GM12878 (cell line): ENCODE results near the gene COG1.

Source experiments
- BRCA1 ChIP-seq: IDR thresholded peaks from 2 replicates; pipeline ENCODE4 v1.6.1; 2011; ENCODE audit warnings: low read depth, low read length, improper control_type of control experiment
- EZH2 ChIP-seq: IDR thresholded peaks from 2 replicates; pipeline ENCODE4 v1.6.1; 2012; ENCODE audit warnings: low read depth, mild to moderate bottlenecking, control low read depth, inconsistent platforms, low read length, borderline replicate concordance; ENCODE audit not compliant: control insufficient read depth
- GATAD2B ChIP-seq: fragments of 450-650 bp; conservative IDR thresholded peaks from 2 replicates; pipeline ENCODE4 v1.6.1; 2017; ENCODE audit warnings: low read depth, mild to moderate bottlenecking, moderate library complexity
- KDM1A ChIP-seq: fragments of 200-600 bp; sonication (generic); IDR thresholded peaks from 2 replicates; pipeline ENCODE4 v1.6.1; 2016; ENCODE audit warnings: borderline replicate concordance
- TCF12 ChIP-seq: IDR thresholded peaks from 2 replicates; pipeline ENCODE4 v1.6.1; 2011; ENCODE audit warnings: low read depth, mild to moderate bottlenecking, low read length
- YY1 ChIP-seq: IDR thresholded peaks from 2 replicates; pipeline ENCODE4 v1.6.1; 2011; ENCODE audit warnings: low read depth, mild to moderate bottlenecking, low read length
- ZNF274 ChIP-seq: IDR thresholded peaks from one replicate; pipeline ENCODE4 v1.8.0; 2011; ENCODE audit not compliant: insufficient read length, insufficient read depth
- TF ChIP-seq, protein P1 (sequence below), 3 experiments: IDR thresholded peaks in 2 of 3; conservative IDR thresholded peaks in 1 of 3; 2 replicates each; pipeline ENCODE4 v1.5.1; 2011; ENCODE audit warnings: low read depth in 3 of 3, low read length in 3 of 3, mild to moderate bottlenecking in 3 of 3, control low read depth in 2 of 3, moderate library complexity in 2 of 3, inconsistent platforms in 1 of 3, mixed read lengths in 1 of 3; ENCODE audit not compliant: control insufficient read depth in 2 of 3, insufficient read depth in 1 of 3; ENCODE audit errors: extremely low read depth in 1 of 3
- TF ChIP-seq, protein P2 (sequence below): fragments of 450-650 bp; IDR thresholded peaks from 2 replicates; pipeline ENCODE4 v1.6.1; 2016; ENCODE audit warnings: mild to moderate bottlenecking

DNA sequence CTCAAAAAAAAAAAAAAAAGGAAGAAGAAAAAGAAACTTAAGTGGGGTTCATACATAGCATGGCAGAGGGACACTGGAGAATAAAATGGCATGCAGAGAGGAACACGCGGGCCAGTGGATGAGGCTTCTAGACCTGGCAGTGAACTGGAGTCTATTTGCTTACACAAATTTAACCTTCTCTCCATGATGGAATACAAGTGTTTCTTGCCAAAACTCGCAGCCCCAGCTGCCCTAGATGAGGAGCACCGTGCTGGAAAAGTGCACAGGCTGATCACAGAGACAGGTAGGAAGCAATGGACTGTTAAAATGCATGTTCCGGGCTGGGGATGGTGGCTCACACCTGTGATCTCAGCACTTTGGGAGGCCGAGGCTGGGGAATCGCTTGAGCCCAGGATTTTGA lies 18.7 kb upstream of the COG1 start:
- TF ChIP-seq YY1, result no peak
- TF ChIP-seq KDM1A, result no peak
- TF ChIP-seq, protein P1, sequence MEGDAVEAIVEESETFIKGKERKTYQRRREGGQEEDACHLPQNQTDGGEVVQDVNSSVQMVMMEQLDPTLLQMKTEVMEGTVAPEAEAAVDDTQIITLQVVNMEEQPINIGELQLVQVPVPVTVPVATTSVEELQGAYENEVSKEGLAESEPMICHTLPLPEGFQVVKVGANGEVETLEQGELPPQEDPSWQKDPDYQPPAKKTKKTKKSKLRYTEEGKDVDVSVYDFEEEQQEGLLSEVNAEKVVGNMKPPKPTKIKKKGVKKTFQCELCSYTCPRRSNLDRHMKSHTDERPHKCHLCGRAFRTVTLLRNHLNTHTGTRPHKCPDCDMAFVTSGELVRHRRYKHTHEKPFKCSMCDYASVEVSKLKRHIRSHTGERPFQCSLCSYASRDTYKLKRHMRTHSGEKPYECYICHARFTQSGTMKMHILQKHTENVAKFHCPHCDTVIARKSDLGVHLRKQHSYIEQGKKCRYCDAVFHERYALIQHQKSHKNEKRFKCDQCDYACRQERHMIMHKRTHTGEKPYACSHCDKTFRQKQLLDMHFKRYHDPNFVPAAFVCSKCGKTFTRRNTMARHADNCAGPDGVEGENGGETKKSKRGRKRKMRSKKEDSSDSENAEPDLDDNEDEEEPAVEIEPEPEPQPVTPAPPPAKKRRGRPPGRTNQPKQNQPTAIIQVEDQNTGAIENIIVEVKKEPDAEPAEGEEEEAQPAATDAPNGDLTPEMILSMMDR (IDR thresholded peaks at IDR 0.05 in 2 of 3, conservative IDR thresholded peaks at IDR 0.05 in 1 of 3; ENCODE audit: control insufficient read depth in 2 of 3, extremely low read depth in 1 of 3, insufficient read depth in 1 of 3, low read depth in 3 of 3, low read length in 3 of 3), result no peak
- TF ChIP-seq ZNF274, result no peak
- TF ChIP-seq GATAD2B, result no peak
- no peak for TF ChIP-seq BRCA1
- TF ChIP-seq EZH2, result no peak
- TF ChIP-seq, protein P2, sequence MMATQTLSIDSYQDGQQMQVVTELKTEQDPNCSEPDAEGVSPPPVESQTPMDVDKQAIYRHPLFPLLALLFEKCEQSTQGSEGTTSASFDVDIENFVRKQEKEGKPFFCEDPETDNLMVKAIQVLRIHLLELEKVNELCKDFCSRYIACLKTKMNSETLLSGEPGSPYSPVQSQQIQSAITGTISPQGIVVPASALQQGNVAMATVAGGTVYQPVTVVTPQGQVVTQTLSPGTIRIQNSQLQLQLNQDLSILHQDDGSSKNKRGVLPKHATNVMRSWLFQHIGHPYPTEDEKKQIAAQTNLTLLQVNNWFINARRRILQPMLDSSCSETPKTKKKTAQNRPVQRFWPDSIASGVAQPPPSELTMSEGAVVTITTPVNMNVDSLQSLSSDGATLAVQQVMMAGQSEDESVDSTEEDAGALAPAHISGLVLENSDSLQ, result no peak
- no peak for TF ChIP-seq TCF12
